Measurements from ENCODE around the gene PCOLCE2.

DNA sequence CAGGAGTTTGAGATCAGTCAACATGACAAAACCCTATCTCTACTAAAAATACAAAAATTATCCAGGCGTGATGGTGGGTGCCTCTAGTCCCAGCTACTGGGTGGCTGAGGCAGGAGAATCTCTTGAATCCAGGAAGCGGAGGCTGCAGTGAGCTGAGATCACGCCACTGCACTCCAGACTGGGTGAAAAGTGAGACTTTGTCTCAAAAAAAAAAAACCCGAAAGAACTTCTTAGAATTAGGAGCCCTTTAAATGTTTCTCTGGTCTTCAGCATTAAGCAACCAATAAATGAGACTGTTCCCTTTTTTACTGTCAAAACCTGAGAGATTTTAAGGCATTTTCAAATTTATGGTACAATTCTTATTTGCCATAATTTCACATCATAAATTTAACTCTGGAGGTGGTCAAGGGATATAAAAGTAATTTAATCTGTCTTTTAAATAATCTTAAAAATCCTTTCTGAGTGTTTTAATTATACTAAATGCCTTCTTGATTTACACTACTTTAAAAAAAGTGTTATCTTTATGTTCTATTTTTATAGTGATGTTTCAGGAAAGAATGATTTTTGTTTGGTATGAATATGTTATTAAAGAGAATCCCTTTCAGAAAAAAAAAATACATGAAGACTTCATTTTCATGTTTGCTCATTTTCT is 10.1 kb downstream of the PCOLCE2 start:
- TF ChIP-seq, protein P1, sequence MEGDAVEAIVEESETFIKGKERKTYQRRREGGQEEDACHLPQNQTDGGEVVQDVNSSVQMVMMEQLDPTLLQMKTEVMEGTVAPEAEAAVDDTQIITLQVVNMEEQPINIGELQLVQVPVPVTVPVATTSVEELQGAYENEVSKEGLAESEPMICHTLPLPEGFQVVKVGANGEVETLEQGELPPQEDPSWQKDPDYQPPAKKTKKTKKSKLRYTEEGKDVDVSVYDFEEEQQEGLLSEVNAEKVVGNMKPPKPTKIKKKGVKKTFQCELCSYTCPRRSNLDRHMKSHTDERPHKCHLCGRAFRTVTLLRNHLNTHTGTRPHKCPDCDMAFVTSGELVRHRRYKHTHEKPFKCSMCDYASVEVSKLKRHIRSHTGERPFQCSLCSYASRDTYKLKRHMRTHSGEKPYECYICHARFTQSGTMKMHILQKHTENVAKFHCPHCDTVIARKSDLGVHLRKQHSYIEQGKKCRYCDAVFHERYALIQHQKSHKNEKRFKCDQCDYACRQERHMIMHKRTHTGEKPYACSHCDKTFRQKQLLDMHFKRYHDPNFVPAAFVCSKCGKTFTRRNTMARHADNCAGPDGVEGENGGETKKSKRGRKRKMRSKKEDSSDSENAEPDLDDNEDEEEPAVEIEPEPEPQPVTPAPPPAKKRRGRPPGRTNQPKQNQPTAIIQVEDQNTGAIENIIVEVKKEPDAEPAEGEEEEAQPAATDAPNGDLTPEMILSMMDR (optimal IDR thresholded peaks at IDR 0.05 in 1 of 3, IDR thresholded peaks at IDR 0.05 in 1 of 3, conservative IDR thresholded peaks at IDR 0.05 in 1 of 3; ENCODE audit: extremely low read depth in 1 of 3, insufficient read depth in 2 of 3, low read length in 3 of 3) = no peak
- no peak for TF ChIP-seq EZH2 (IDR thresholded peaks at IDR 0.05; ENCODE audit: low read length)
